GM23248 (cell line): Measurements from ENCODE around the gene HOXA3.

Source experiments
- EZH2 ChIP-seq: fragments of 200-600 bp; sonication (generic); IDR thresholded peaks from 2 replicates; pipeline ENCODE4 v1.6.1; 2018; ENCODE audit warnings: antibody characterized with exemption, mild to moderate bottlenecking; ENCODE audit not compliant: insufficient read depth, poor library complexity, severe bottlenecking
- EZH2phosphoT487 ChIP-seq: fragments of 200-600 bp; sonication (generic); IDR thresholded peaks from 2 replicates; pipeline ENCODE4 v1.6.1; 2018; ENCODE audit warnings: antibody characterized with exemption, moderate library complexity, mild to moderate bottlenecking, low read depth; ENCODE audit not compliant: insufficient read depth

DNA sequence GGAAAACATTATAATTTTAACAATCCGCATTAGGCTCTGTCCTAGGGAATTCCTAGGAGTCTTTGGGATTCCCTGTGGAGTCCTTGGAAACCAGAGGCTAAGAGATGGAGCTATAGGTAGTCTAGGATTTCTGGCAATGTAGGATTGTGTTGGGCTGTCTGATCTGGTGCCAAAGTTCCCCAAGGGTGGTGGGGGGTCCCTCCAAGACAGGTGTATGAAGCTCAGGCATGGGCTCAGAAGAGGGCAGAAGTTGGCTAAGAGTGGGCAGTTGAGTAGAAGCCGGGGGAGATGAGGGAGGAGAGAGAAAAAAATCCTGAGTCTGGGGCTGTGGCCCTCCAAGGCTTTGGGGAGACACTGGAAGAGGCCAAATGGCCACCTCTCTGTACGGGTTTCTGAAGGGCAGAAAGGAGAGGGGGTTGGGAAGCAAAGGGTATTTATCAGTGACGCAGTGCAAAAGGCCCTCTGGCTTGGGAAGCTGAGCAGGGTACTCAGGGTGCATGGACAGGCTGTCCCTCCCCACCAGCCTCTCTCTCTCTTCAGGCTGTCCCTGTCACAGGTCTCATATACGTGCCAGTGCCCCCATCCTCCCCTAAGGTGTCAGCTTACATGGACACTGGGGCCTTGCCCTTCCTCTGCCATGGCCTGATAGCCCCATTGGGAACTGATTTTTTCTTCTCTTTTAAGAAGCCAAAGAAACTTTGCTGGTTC lies 5.7 kb downstream of the HOXA3 start:
- TF ChIP-seq EZH2 (no peak), EZH2phosphoT487 (no peak)
